Measurements from ENCODE around the gene MOV10. TPM values are rescaled to one million over a fixed set of nuclear protein-coding genes. Genes with fewer than 3 reads are reported as not detected.

The MOV10 gene
- polyA plus RNA-seq, 1 donor (not counting 4 experiments of a cell fraction or from before 2014, with no cell fraction given): 28.6 TPM

GRCh38 chr1:112687361-112687760 is 12.9 kb downstream of the MOV10 start:
- FAIRE-seq: peak; percentile 93
- Histone ChIP-seq H3K36me3 (ENCODE audit: control insufficient read depth in 2 of 2, extremely low read depth in 1 of 2, insufficient read depth in 2 of 2, low read length in 2 of 2) (peaks cover 5 to 16% of the 10 kb centered on the region in 2 experiments), H4K20me1 (ENCODE audit: control insufficient read depth, extremely low read depth, insufficient read depth, low read length) (no peaks in the 10 kb centered on the region), H3K4me2 (ENCODE audit: control insufficient read depth, extremely low read depth, insufficient read depth, low read depth, low read length) (peak overlapping the region; percentile 66), H3K79me2 (ENCODE audit: control insufficient read depth, insufficient read depth, low read length) (peaks cover 4% of the 10 kb centered on the region), H3K27me3 (ENCODE audit: control insufficient read depth, extremely low read depth, insufficient read depth, low read length) (no peaks in the 10 kb centered on the region), H3K9ac (ENCODE audit: control insufficient read depth, extremely low read depth, insufficient read depth, low read length) (peak overlapping the region; percentile 29), H3K4me3 (ENCODE audit: control insufficient read depth in 2 of 3, extremely low read depth in 1 of 3, insufficient read depth in 2 of 3, low read depth in 1 of 3, low read length in 3 of 3) (no peak overlapping the region), H3K27ac (ENCODE audit: control insufficient read depth, insufficient read depth, low read length) (peak overlapping the region; percentile 75), H3K9me3 (ENCODE audit: control insufficient read depth, low read depth, low read length) (no peaks in the 10 kb centered on the region), H3K4me1 (ENCODE audit: control insufficient read depth, extremely low read depth, insufficient read depth, low read length) (peaks cover 25% of the 10 kb centered on the region), H2AFZ (ENCODE audit: control insufficient read depth, low read length) (no peak overlapping the region), H3K9me1 (ENCODE audit: control insufficient read depth, extremely low read depth, insufficient read depth, low read length) (no peaks in the 10 kb centered on the region)
- peak; percentile 97 for DNase-seq (ENCODE audit: low read depth, low spot score)
- TF ChIP-seq EZH2 (IDR thresholded peaks at IDR 0.05; ENCODE audit: low read length): no peak
- TF ChIP-seq CTCF (optimal IDR thresholded peaks at IDR 0.05 in 1 of 3, IDR thresholded peaks at IDR 0.05 in 1 of 3, conservative IDR thresholded peaks at IDR 0.05 in 1 of 3; ENCODE audit: extremely low read depth in 1 of 3, insufficient read depth in 2 of 3, low read length in 3 of 3): no peak
- dilution Hi-C loops (cut with MboI; ENCODE audit: extremely low pct_ligation_motif_present, low sequenced_read_pairs): no loop called here

DNA sequence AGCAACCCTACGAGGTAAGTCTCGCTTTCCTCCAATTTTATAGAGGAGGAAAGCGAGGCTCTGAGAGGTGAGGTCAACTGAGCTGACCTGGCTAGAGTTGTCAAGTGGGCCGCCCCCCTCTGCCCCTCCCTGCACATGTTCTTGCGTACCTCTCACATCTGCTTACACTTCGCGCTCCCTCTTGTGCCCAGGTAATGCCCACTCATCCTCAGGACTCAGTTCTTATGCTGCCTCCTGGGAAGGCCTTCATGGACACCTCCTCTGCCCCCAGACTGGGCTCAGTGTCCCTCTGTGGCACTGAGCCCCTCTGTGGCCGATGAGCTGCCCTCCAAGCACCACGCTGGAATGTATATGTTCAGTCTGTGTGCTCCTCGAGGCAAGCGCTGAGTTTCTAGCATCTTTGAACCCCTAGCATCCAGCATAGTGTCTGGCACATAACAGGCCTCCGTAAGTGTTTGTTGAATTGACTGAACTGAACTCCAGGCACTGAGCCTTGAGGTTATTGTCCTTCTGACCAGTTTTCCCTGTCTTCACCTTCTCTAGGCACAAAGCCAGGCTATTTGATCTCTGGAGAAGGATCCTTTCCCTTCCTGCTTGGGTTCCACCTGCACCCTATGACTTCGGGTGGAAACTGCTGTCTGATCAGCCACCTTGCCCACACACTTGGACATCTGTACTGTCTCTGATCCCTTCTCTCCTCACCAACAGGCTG is 13.5 kb downstream of the MOV10 start:
- dilution Hi-C loops (cut with MboI; ENCODE audit: extremely low pct_ligation_motif_present, low sequenced_read_pairs): no loop called here
- H3K27me3 ChIP-seq (ENCODE audit: control insufficient read depth, extremely low read depth, insufficient read depth, low read length): no peaks in the 10 kb centered on the region
- H3K27ac ChIP-seq (ENCODE audit: control insufficient read depth, insufficient read depth, low read length): peak overlapping the region; percentile 75
- peak overlapping the region; percentile 29 for H3K9ac ChIP-seq (ENCODE audit: control insufficient read depth, extremely low read depth, insufficient read depth, low read length)
- H3K9me1 ChIP-seq (ENCODE audit: control insufficient read depth, extremely low read depth, insufficient read depth, low read length): no peaks in the 10 kb centered on the region
- H3K36me3 ChIP-seq (ENCODE audit: control insufficient read depth in 2 of 2, extremely low read depth in 1 of 2, insufficient read depth in 2 of 2, low read length in 2 of 2): peaks cover 10 to 16% of the 10 kb centered on the region in 2 experiments
- no peaks in the 10 kb centered on the region for H4K20me1 ChIP-seq (ENCODE audit: control insufficient read depth, extremely low read depth, insufficient read depth, low read length)
- peak overlapping the region; percentile 66 for H3K4me2 ChIP-seq (ENCODE audit: control insufficient read depth, extremely low read depth, insufficient read depth, low read depth, low read length)
- H3K9me3 ChIP-seq (ENCODE audit: control insufficient read depth, low read depth, low read length): no peaks in the 10 kb centered on the region
- no peak for TF ChIP-seq EZH2 (IDR thresholded peaks at IDR 0.05; ENCODE audit: low read length)
- no peak for TF ChIP-seq CTCF (optimal IDR thresholded peaks at IDR 0.05 in 1 of 3, IDR thresholded peaks at IDR 0.05 in 1 of 3, conservative IDR thresholded peaks at IDR 0.05 in 1 of 3; ENCODE audit: extremely low read depth in 1 of 3, insufficient read depth in 2 of 3, low read length in 3 of 3)
- H3K4me1 ChIP-seq (ENCODE audit: control insufficient read depth, extremely low read depth, insufficient read depth, low read length): peaks cover 25% of the 10 kb centered on the region
- H3K79me2 ChIP-seq (ENCODE audit: control insufficient read depth, insufficient read depth, low read length): peaks cover 4% of the 10 kb centered on the region
- no peak overlapping the region for H2AFZ ChIP-seq (ENCODE audit: control insufficient read depth, low read length)
- DNase-seq (ENCODE audit: low read depth, low spot score): no peak
- H3K4me3 ChIP-seq (ENCODE audit: control insufficient read depth in 2 of 3, extremely low read depth in 1 of 3, insufficient read depth in 2 of 3, low read depth in 1 of 3, low read length in 3 of 3): no peak overlapping the region
- no peak for FAIRE-seq
